Esophagus squamous epithelium (tissue), 4 donors: ENCODE data around the gene RSPH6A.

Source experiments
- CTCF ChIP-seq, 6 experiments: fragments of 450-650 bp in 4 of 6; fragments of 200-600 bp in 2 of 6; sonication (generic) in 2 of 6; IDR thresholded peaks; one replicate each; pipeline ENCODE4 v1.5.1; 2016 to 2019; ENCODE audit warnings: antibody characterized with exemption in 6 of 6, mild to moderate bottlenecking in 4 of 6, moderate library complexity in 4 of 6
- POLR2A ChIP-seq, 4 donors: fragments of 450-650 bp; IDR thresholded peaks; one replicate each; pipeline ENCODE4 v1.6.1; 2017; ENCODE audit warnings: antibody characterized with exemption in 4 of 4, mild to moderate bottlenecking in 4 of 4, moderate library complexity in 3 of 4

DNA sequence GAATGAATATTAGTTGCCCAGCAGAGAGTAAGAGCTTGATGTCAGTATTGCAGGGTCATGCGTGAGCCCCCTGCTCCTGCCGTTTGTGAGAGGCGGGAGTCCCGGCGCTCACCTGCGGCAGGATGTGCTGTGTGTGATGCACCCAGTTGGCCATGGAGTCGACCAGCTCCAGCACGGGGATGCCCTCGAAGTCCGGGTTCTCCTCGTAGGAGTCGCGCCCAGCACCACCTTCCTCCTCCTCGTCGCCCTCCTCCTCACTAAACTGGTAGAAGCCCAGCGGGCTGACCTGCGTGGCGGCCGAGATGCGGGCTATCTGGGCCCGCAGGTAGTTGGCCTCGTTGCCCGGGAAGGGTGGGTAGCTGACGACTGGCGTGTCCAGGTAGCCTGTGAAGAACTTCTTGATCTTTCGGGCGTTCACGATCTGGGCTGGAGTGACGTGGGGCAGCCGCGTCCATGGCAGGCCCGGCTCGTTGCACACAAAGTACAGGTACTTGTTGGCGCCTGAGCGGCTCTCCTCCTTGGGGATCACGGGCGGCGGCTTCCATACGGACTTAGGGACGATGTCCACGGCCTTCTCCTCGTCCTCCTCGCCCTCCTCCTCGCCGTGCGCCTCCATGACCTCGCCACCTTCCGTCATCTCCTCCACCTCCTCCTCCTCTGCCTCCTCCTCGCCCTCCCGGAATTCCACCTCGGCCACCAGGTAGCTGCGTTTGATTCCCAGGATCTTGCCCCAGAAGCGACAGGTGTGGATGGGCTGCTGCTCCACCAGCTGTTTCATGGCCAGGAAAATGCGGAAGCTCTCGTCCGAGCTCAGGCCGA is 10.8 kb downstream of the RSPH6A start:
- TF ChIP-seq CTCF (IDR thresholded peaks at IDR 0.05) (no peak), POLR2A (IDR thresholded peaks at IDR 0.05) (no peak)
